Spleen (tissue), 7 donors: ENCODE data around the gene LRBA.

Experiments used
- CTCF ChIP-seq, 11 experiments: fragments of 200-600 bp in 7 of 11; fragments of 450-650 bp in 4 of 11; sonication (generic) in 4 of 11; IDR thresholded peaks in 8 of 11; conservative IDR thresholded peaks in 3 of 11; 1 replicate in 7 of 11; 2 replicates in 4 of 11; pipeline versions ENCODE4 v1.4.0 to v1.8.0; 2016 to 2021; ENCODE audit warnings: antibody characterized with exemption in 11 of 11, inconsistent platforms in 4 of 11, mild to moderate bottlenecking in 1 of 11
- POLR2A ChIP-seq, 3 donors: fragments of 450-650 bp; IDR thresholded peaks; one replicate each; pipeline ENCODE4 v1.5.1; 2017; ENCODE audit warnings: antibody characterized with exemption in 3 of 3, mild to moderate bottlenecking in 1 of 3
- donor health status: DM: no; HTN: no; CAD: no; lungs with moderate emphysema.
- donor health status: DM: no; HTN: no; CAD: no.
- donor health status: DM: no; HTN: no; CAD: no.

DNA sequence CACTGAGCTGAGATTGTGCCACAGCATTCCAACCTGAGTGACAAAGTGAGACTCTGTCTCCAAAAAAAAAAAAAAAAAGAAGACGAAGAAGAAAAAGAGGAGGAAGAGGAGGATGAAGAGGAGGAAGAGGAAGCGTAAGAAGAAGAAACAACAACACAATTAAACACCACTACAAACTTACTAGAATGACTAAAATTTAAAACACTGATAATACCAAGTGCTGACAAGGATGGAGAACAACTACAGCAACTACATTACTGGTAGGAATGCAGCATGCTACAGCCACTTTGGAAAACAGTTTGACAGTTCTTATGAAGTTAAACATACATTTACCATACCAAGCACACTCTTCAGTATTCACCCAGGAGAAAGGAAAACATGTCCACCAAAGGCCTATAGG is 24.1 kb downstream of the LRBA start:
- TF ChIP-seq POLR2A (IDR thresholded peaks at IDR 0.05) (no peak), CTCF (IDR thresholded peaks at IDR 0.05 in 8 of 11, conservative IDR thresholded peaks at IDR 0.05 in 3 of 11) (no peak)
